ENCODE measurements around the gene INTS15.
"Not testable (repeated sequence)": the region's sequence is repeated elsewhere in the genome, so short reads cannot be mapped to it uniquely, and the experiment has no call there.

INTS15 gene

DNA sequence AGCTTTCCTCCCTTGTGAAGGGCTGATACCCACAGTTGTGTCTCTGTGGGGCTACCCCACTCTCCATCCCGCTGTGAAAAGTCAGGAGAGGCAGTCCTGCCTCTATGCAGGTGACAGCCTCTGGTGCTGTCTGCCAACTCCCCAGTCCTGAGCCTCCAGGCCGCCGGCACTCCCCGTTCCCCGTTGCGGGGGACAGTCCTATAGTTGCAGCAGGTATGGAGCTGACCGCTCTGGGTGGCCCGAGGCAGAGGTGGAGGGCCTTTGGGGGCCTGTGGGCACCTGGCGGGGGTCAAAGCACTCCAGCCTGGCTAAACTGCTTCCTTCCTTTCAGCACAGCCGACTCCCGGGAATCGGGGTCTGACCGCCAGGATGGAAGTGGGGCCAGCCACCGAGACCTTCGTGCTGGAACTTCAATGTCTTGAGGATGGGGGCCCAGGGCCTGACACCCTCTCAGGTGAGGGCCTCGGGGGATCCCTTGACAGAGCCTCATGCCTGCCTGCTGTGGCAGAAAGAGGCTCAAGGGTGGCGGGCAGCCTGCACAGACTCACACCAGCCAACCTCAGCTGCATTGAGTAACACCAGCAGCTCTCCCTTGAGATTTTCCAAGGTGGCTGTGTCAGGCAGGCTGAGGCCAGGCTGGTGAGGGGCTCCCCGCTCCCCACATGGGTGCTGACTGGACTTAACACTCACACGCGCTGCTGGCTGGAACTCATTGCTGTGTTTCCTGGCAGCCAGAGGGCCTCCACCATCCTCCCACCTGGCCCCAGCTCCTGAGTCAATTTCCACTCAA is 27.2 kb downstream of the INTS15 start:
- no peak for DNase-seq

DNA sequence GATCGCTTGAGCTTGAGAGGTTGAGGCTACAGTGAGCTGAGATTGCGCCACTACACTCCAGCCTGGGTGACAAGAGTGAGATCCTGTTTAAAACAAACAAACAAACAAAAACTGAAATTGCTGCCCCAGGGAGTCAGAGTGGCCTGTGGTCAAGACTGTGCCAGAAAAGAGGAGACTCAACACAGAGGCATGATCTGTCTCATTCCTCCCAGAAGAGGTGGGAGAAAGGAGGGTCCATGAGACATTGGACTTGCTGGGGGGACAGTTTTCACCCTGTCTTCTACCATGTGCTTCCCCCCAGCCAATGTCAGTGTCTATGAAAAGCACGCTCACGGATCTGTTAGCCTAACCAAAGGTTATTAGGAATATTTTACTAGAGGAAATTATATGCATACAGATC is 28.8 kb downstream of the INTS15 start:
- DNase-seq = no peak

DNA sequence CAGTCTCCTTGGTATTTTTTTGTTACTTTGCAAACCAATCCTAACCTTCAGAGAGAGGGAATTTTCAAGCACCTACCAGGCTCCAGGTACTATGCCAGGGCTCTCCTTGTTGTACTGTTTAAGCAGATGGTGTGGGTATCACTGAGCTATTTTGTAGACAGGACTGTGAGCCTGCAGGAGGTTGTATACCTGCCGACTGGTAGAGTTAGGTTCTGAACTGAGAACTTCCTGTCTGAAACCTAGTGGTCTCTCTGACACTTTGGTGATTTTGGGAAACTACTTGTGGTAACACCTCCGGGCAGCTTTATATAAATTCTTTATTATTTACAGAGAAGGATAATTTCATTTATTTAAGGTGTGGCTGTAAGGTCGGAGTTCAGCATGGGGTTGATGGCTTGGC is 30.1 kb downstream of the INTS15 start:
- DNase-seq = no peak

DNA sequence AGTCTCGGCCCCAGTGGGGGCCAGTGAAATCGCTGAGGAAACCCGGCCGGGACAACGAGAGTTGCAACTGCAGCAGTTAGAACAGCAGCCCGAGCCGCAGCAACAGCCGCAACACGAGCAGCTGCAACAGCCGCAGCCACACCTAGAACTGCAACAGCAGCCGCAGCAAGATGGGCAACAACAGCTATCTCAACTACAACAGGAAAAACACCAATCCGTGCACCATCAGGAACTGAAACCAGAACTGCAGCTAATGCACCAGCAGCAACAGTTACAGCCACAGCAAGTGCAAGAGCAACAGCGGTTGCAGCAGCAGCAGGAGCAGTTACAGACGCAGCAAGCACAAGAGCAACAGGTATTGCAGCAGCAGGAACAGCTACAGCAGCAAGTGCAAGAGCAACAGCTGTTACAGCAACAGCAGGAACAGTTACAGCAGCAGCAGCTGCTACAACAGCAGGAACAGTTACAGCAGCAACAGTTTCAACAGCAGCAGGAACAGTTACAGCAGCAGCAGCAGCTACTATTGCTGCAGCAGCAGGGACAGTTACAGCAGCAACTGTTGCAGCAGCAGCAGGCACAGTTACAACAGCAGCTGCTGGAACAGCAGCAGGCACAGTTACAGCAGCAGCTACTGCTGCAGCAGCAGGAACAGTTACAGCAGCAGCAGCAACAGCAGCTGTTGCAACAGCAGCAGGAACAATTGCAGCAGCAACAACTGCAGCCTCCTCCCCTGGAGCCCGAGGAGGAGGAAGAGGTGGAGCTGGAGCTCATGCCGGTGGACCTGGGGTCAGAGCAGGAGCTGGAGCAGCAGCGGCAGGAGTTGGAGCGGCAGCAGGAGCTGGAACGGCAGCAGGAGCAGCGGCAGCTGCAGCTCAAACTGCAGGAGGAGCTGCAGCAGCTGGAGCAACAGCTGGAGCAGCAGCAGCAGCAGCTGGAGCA is 31.6 kb downstream of the INTS15 start:
- DNase-seq = no peak

DNA sequence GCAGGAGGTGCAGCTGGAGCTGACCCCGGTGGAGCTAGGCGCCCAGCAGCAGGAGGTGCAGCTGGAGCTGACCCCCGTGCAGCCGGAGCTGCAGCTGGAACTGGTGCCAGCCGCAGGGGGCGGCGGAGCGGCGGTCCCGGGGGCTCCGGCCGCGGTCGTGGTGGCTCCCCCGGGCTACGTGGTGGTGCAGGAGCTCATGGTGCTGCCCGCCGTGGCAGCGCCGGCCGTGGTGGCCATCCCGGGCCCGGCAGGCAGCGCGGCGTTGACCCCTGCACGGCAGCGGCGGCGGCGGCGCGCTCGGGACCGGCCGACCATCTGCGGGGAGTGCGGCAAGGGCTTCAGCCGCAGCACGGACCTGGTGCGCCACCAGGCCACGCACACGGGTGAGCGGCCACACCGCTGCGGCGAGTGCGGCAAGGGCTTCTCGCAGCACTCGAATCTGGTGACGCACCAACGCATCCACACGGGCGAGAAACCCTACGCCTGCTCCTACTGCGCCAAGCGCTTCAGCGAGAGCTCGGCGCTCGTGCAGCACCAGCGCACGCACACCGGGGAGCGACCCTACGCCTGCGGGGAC is 32.4 kb downstream of the INTS15 start:
- DNase-seq = no peak

DNA sequence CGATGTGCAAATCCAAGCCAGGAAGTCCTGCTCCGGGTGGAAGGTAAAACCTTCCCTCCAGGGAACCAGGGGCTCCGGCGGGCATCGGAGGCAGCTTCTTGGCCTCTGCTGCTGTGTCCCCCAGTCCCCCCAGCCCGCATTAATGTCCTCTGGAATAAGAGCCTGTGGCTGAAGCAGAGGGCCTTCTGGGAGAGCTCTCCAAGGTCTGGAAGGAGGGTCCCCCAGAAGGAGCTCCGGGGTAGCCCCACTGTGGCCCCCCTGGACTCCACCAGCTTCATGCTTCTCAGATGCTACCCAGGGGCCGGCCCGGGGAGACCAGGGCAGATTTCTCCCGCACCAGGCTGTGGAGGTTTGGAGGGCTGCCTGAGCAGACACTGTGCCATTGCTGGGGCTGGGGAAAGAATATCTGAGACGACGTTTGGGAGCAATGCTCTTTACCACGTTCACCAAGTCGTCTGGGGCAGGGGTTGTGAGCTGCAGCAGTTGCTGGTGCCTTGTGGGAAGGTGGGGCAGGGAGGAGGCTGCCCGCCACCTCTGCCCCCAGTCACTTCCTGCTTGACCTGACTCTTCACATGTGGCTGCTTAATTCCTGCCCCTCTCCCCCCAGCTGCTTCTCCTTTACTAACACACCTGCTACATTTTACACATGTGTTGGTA is 33.9 kb downstream of the INTS15 start:
- DNase-seq = no peak

DNA sequence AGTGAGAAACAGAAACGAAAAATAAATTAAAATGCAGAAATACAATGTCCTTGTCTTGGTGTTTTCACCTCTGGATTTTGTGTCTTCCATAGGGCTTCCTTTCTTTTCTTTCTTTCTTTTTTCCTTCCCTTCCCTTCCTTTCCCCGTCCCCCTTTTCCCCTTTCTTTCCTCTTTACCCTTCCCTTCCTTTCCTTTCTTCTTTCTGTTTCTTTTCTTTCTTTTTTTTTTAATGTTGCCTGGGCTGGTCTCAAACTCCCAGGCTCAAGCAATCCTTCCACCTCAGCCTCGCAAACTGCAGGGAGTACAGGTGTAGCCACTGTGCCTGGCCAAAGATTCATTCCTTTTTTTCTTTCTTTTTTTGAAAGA is 34.4 kb downstream of the INTS15 start:
- no peak for DNase-seq

DNA sequence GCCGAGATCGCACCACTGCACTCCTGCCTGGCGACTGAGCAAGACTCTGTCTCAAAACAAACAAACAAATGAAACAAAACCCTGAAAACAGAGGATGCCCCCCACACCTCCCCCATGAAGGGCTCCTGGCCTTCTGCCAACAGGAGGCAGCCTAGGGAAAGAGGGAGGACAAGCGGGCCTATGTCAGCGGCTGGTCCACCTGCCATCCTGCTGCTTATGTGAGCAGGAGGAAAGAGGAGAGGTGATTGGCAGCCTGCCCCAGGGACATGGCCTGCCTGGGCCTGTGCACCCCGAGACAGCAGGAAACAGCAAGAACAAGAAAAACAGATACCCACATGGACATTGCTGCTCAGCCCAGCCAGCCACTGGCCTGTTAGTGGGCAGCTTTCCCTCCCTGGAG is 38.2 kb downstream of the INTS15 start:
- no peak for DNase-seq

DNA sequence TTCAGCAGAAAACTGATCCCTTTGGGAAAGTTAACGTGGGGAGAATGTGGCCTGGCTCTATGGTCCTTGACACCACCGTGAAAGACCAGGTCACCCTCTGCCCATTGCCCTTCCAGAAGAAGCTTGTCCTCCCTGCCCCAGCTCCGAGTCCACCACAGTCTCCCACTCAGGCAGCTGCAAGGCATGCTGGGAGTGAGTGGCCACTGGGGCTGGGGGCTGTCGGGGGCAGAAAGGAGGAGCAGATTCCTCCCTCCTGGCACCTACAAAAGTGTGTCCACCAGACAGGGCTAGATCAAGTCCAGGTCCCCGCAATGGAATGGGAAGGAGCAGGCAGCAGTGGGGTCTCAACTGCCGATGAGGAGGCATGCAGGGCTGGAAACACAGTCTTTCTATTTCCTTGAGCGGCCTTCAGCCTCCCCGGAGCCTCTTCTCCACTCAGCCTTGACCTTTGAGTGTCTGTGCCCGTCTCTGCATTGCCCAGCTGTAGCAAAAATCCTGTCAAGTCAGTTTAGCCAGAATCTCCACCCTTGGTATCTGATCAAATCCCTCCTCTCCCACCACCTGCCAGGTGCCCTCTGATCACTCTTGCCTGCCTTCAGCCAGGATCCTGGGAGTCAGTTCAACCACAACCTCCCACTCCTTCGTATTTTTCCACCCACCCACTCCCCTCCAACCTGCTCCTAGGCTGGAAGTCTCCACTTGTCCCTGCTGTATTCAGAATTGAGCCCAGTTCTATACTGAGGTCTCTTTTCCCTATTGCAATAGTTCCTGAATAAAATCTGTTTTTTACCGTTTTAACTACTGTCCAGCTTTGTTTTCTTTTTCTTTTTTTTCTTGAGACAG is 40.4 kb downstream of the INTS15 start:
- DNase-seq = no peak

DNA sequence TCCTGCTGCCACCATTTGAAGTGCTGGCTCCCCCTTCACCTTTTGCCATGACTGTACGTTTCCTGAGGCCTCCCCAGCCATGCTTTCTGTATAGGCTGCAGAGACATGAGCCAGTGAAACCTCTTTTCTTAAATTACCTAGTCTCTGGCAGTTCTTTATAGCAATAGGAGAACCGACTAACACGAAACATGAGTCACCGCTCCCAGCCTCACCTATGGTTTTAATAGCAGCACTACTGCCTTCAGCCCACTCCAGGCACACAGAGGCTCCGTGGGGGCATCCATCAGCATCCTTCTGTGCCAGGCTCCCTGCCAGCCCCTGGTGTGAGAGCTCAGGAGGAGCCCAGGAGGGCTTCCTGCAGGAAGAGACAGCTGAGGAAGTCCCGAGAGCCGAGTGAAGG is 41.8 kb downstream of the INTS15 start:
- DNase-seq = no peak

DNA sequence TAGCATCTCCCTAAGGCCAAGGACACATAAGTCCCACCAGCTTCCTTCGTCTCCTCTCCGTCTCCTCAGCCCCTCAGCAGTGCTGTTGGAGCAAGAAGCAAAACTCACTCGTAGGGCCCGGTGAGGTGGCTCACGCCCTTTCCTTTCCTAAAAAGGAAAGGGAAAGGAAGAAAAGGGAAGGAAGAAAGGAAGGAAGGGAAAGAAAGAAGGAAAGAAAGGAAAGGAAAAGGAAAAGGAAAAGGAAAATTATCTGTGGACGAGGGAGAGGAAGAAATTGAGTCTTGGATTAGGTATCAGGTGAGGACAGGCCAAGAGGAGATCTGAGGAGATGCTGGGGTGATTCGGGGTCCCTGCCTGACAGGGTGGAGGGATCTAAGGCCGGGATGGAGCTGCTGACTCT is 44.2 kb downstream of the INTS15 start:
- DNase-seq = no peak

DNA sequence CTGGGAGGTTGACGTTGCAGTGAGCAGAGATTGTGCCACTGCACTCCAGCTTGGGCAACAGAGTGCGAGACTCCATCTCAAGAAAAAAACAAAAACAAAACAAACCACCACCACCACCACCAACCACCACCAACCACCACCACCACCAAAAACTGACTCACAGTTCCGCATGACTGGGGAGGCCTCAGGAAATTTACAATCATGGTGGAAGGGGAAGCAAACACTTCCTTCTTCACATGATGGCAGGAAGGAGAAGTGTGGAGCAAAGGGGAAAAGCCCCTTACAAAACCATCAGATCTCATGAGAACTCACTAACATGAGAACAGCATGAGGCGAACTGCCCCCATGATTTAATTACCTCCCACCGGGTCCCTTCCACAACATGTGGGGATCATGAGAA is 45.1 kb downstream of the INTS15 start:
- not testable (repeated sequence) for DNase-seq

DNA sequence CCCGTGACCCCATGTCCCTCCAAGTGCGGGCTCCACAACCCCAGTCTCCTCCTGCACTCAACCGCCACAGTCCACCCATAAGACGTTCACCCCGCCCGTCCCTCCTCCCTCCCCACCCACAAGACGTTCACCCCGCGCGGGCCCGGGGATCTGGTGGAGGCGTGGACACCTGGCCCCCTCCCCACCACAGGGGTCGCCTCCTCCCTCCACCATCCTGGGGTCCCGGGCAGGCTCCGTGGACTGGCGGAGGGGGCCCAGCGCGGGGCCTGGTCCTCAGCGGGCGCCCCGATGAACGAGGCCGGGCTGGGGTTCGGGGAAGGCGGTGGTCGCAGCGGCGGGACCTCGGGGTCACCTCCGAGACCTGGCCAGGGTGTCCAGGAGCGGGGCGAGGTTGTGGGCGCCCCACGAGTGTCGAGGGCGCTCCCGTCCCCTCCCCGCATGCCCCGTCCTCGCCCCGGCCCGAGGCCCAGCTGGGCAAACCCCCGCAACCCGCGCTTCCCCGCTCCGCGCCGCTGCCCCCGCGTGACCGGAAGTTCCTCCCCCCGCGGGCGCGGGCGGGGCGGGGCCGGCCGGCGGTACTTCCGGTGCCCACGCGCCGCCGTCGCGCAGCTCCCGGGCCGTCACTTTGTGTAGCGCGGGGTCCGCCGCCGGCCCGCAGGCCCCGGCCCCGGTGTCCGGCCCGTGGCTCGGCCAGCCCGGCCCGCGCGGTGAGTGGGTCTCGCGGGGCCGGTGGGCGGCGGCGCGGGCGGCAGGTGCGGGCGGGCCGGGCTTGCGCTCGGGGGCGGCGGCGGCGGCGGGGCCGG is 47.1 kb downstream of the INTS15 start, which contains the start of gene ZNF316:
ZNF316 (plus strand) TSS at position 578 of the 803 bp plus-strand sequence. CDS start 5,092 bp downstream, outside the sequence.
- DNase-seq = peak in 41 of 56 donors; percentile 8 to 76 (median 38)

DNA sequence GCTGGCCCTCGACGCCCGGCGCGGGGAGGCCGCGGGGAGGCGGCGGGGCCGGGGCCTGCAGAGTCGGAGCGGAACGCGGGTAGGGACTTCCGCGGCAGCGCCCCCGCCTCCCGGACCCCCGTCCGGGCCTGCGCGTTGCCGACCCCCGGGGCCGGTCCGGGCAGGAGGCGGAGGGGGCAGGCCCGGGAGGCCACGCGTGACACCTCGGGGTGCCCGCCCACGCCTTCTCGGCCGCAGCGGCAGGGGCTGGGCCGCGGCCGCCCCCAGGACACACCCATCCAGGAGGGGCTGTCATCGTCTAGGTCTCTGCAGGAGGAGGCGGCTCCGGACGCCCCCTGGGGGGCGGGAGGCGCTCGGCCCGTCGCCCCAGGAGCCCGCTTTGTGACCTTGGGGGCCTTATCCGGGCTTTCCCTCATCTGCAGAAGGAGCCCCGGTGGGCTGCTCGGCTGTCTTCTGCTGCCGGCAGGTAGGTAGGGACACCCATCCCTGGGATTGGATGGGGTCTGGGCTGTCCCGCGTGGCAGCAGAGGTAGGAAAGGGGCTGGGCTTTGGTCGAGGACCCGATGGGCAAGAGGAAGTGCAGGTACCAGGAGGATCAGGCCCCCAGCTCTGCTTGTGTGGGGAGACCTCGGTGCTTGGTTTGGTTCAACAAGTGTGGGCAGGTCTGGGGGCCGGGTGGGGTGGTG is 47.9 kb downstream of the INTS15 start:
- DNase-seq = peak in 3 of 56 donors; percentile 3 to 63 (median 13)

DNA sequence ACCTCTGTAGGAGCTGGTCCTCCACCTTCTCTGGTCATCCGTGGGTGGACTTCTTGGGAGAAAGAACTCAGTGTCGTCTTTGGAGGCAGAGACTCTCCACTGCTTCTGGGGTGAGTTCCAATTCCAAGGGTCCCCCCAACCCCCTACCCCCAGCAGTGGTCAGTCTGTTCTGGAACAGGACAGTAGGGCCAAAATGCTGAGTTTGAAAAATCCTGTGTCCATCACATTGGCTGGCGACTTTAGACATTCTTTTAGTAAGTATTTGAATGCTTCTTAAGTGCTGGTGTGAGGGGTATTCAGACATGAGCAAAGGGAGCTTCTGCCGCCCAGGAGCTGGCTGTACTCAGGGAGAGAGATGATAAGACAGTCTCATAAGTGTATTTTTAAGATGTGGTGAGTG is 49.2 kb downstream of the INTS15 start:
- DNase-seq = no peak

DNA sequence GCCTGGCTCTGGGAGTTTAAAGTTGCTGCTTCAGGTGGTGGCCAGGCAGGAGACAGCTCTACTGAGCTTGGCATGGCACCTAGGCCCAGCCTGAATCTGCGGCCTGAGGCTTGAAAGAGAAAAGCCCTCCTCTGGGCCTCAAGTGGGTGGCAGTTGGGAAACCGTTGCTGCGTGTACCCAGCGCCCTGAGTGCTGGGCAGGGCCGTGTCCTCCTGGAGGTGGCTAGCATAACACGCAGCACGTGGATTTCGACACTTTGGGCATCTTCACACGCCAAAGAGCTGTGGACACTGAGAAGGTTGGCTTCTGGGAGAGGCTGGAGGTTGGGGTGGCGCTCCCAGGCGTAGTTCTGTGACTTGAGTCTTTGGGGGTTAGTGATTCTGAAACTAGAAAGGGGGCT is 49.8 kb downstream of the INTS15 start:
- DNase-seq = no peak

DNA sequence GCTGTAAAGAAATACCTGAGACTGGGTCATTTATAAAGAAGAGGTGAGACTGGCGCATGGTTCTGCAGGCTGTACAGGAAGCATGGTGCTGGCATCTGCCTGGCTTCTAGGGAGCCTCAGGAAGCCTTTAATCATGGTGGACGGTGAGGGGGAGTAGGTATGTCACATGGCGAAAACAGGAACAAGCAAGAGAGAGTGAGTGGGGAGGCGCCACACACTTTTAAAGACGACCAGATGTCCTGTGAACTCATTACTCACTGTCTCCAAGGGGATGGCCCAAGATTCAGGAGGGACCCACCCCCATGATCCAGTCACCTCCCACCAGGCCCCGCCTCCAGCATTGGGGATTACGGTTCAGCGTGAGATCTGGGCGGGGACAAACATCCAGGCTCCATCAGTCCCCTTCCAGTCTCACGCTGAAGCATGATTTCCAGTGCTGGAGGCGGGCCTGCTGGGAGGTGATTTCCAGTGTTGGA is 50.5 kb downstream of the INTS15 start:
- peak in 3 of 56 donors; percentile 10 to 28 (median 18) for DNase-seq

DNA sequence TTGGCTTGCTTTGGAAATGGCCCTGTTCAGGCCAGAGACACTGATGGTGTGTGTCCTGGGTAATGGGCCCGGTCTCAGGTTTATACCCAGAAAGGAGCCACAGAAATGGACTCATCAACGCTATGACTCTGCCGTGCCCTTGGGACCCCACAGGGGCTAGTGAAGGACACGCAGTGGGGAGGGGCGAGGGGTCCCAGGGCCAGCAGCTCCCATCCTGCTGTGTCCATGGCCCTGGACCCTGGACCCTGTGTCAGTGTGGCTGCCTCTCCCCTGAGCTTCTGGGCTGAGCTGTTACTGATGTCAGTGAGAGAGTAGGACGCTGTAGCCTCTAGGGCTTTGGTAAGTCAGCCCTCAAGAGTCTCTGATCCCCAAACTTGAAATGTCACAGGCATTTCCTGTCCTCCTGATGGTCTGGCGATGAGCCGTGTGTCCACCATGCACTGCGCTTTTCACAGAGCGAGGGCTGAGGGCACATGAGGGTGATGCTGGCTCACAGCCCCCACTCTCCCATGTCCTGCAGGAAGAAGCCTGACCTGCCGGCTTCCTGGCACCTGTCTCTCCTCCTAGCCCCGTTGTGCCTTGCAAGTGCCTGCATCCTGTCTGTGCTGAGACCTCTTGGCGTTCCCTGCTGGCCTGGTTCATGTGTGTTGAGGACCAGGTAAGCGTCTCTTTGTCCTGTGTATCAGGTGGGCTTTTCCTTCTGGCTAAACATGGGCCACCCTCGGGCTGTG is 51.6 kb downstream of the INTS15 start:
- DNase-seq = no peak
